ENCODE measurements around the gene KLF14. TPM values are rescaled to one million over a fixed set of nuclear protein-coding genes. Genes with fewer than 3 reads are reported as not detected.

KLF14 gene
- total and polyA plus RNA-seq, 9 donors: 0.10 to 0.84 (median 0.29) TPM; not detected in 3

GRCh38 chr7:130748531-130749389, 14.8 kb upstream of the KLF14 start:
- intact Hi-C loops (cut with DNase I): no loop called here
- Histone ChIP-seq H3K4me3 (no peak overlapping the region), H3K4me1 (ENCODE audit: insufficient read depth) (no peaks in the 10 kb centered on the region), H3K9me3 (no peaks in the 10 kb centered on the region), H3K27me3 (no peaks in the 10 kb centered on the region), H3K36me3 (no peaks in the 10 kb centered on the region), H3K27ac (no peak overlapping the region)
- 91 to 94% (median 93%) methylated on average over 5 of the region's 5 CpGs for WGBS, 3 donors
- TF ChIP-seq EP300 (IDR thresholded peaks at IDR 0.05) (no peak), POLR2A (IDR thresholded peaks at IDR 0.05) (no peak), CTCF (IDR thresholded peaks at IDR 0.05) (no peak)
- no peak for DNase-seq

GRCh38 chr7:130741331-130741995, 7.5 kb upstream of the KLF14 start:
- no peaks in the 10 kb centered on the region for H3K4me1 ChIP-seq (ENCODE audit: insufficient read depth)
- no peak overlapping the region for H3K4me3 ChIP-seq
- WGBS, 3 donors: 40 to 58% (median 50%) methylated on average over 3 of the region's 3 CpGs
- TF ChIP-seq EP300 (IDR thresholded peaks at IDR 0.05) (no peak), CTCF (IDR thresholded peaks at IDR 0.05) (no peak), POLR2A (IDR thresholded peaks at IDR 0.05) (no peak)
- H3K27ac ChIP-seq: no peak overlapping the region
- no peak for DNase-seq
- H3K36me3 ChIP-seq: no peaks in the 10 kb centered on the region
- no peaks in the 10 kb centered on the region for H3K27me3 ChIP-seq
- intact Hi-C loops (cut with DNase I): no loop called here
- no peaks in the 10 kb centered on the region for H3K9me3 ChIP-seq

GRCh38 chr7:130740606-130741005, 6.6 kb upstream of the KLF14 start:
- Histone ChIP-seq H3K9me3 (no peaks in the 10 kb centered on the region), H3K27ac (no peak overlapping the region), H3K36me3 (no peaks in the 10 kb centered on the region), H3K4me1 (ENCODE audit: insufficient read depth) (no peaks in the 10 kb centered on the region), H3K27me3 (no peaks in the 10 kb centered on the region), H3K4me3 (no peak overlapping the region)
- DNase-seq: no peak
- TF ChIP-seq CTCF (IDR thresholded peaks at IDR 0.05): no peak
- no peak for TF ChIP-seq EP300 (IDR thresholded peaks at IDR 0.05)
- TF ChIP-seq POLR2A (IDR thresholded peaks at IDR 0.05): no peak
- intact Hi-C loops (cut with DNase I): no loop called here
- WGBS, 3 donors: 77 to 80% (median 78%) methylated on average over 4 of the region's 4 CpGs

- 61 to 71% (median 67%) methylated on average over 5 of the region's 5 CpGs for WGBS, 3 donors
- no peaks in the 10 kb centered on the region for H3K4me1 ChIP-seq (ENCODE audit: insufficient read depth)
- H3K27ac ChIP-seq: no peak overlapping the region
- intact Hi-C loops (cut with DNase I): loop anchor here in 1 of 4 donors (10.0 kb wide), 1 partner anchor 662 kb away; the partner anchor contains the start of gene KLHDC10
- no peak for DNase-seq
- H3K27me3 ChIP-seq: no peaks in the 10 kb centered on the region
- TF ChIP-seq POLR2A (IDR thresholded peaks at IDR 0.05) (no peak), CTCF (IDR thresholded peaks at IDR 0.05) (no peak)
- H3K36me3 ChIP-seq: no peaks in the 10 kb centered on the region
- peaks cover 7 to 32% of the 10 kb centered on the region in 2 donors for H3K9me3 ChIP-seq
- H3K4me3 ChIP-seq: no peak overlapping the region
Measured at GRCh38 chr7:130736298-130736900, 2.4 kb upstream of the KLF14 start.

Measured in ovary (tissue), 9 donors.